PC-9 (cell line): ENCODE measurements around the gene MADD. TPM values are rescaled to one million over a fixed set of nuclear protein-coding genes. Genes with fewer than 3 reads are reported as not detected.

Source experiments
- Bru-seq: library from RNA; stranded (reverse); fragments of 400-500 nt; gene quantifications from one replicate; lab custom pipeline; 2021; lab: Mats Ljungman, UMichigan
- BruChase-seq, 2 experiments: library from RNA; stranded (reverse); fragments of 400-500 nt; gene quantifications; one replicate each; lab custom pipeline; 2021; lab: Mats Ljungman, UMichigan
- BruUV-seq: library from RNA; stranded (reverse); fragments of 400-500 nt; replicated peaks from 2 replicates; lab custom pipeline; 2021; lab: Mats Ljungman, UMichigan
- CTCF ChIA-PET: fragments of 300-600 bp; sonication (Branson Sonifier 250); formaldehyde crosslinking; loops from one replicate; lab custom pipeline; 2022; ENCODE audit warnings: antibody characterized with exemption; lab: Charles Lee
- POLR2A ChIA-PET: fragments of 300-600 bp; sonication (Branson Sonifier 250); formaldehyde crosslinking; loops from one replicate; lab custom pipeline; 2022; ENCODE audit warnings: antibody characterized with exemption; ENCODE audit not compliant: unreplicated experiment; lab: Charles Lee
- DNase-seq, 2 experiments: peaks; one replicate each; pipeline versions ENCODE4 v3.0.0 to v3.0.0-alpha.2; 2015 to 2022; ENCODE audit warnings: mixed read lengths in 1 of 2
- H2AFZ ChIP-seq: fragments of 200-600 bp; sonication (generic); 2 replicates; pipeline ENCODE4 v1.8.1; 2017; ENCODE audit warnings: antibody characterized with exemption
- H3F3A ChIP-seq: fragments of 200-600 bp; sonication (generic); 2 replicates; pipeline ENCODE4 v1.8.1; 2017; ENCODE audit warnings: antibody characterized with exemption, mild to moderate bottlenecking, low read depth; ENCODE audit not compliant: insufficient read depth
- H3K27ac ChIP-seq: fragments of 200-600 bp; sonication (generic); 2 replicates; pipeline ENCODE4 v1.6.1; 2016; ENCODE audit warnings: mixed run types
- H3K27me3 ChIP-seq: fragments of 200-600 bp; sonication (generic); 2 replicates; pipeline ENCODE4 v1.6.1; 2016; ENCODE audit warnings: low read depth, mixed run types; ENCODE audit not compliant: insufficient read depth
- H3K36me3 ChIP-seq: fragments of 200-600 bp; sonication (generic); 2 replicates; pipeline ENCODE4 v1.6.1; 2016; ENCODE audit warnings: low read depth, mixed run types
- H3K4me1 ChIP-seq: fragments of 200-600 bp; sonication (generic); replicated peaks from 2 replicates; pipeline ENCODE4 v1.6.1; 2016; ENCODE audit warnings: mixed run types; ENCODE audit not compliant: insufficient read depth
- H3K4me2 ChIP-seq: fragments of 200-600 bp; sonication (generic); 2 replicates; pipeline ENCODE4 v1.6.1; 2017; ENCODE audit warnings: mixed run types
- H3K4me3 ChIP-seq: fragments of 200-600 bp; sonication (generic); 2 replicates; pipeline ENCODE4 v1.6.1; 2016; ENCODE audit warnings: mixed run types
- H3K79me2 ChIP-seq: fragments of 200-600 bp; sonication (generic); 2 replicates; pipeline ENCODE4 v1.6.1; 2017; ENCODE audit warnings: low read depth, mixed run types
- H3K9me2 ChIP-seq: fragments of 200-600 bp; sonication (generic); 2 replicates; pipeline ENCODE4 v1.8.1; 2017; ENCODE audit warnings: mild to moderate bottlenecking; ENCODE audit not compliant: insufficient read depth
- H3K9me3 ChIP-seq: fragments of 200-600 bp; sonication (generic); 2 replicates; pipeline ENCODE4 v1.8.1; 2016; ENCODE audit warnings: low read depth; ENCODE audit not compliant: insufficient read depth
- H4K20me1 ChIP-seq: fragments of 200-600 bp; sonication (generic); 2 replicates; pipeline ENCODE4 v1.8.1; 2017; ENCODE audit not compliant: insufficient read depth
- CTCF ChIP-seq: fragments of 200-600 bp; sonication (generic); conservative IDR thresholded peaks from 2 replicates; pipeline ENCODE4 v1.6.1; 2017; ENCODE audit warnings: mixed run types, antibody characterized with exemption, mild to moderate bottlenecking, moderate library complexity
- EZH2 ChIP-seq: fragments of 200-600 bp; sonication (generic); IDR thresholded peaks from 2 replicates; pipeline ENCODE4 v1.8.0; 2017; ENCODE audit warnings: antibody characterized with exemption, low read depth
- intact Hi-C: fragments of 100-400 bp; cut with micrococcal nuclease; formaldehyde crosslinking; loops from one replicate; pipeline ENCODE4 v1.10.0; 2022; ENCODE audit not compliant: unreplicated experiment
- long read RNA-seq: library from polyadenylated mRNA; stranded (forward); transcript quantifications from one replicate; pipeline ENCODE4 v2.0.0, GENCODE V29; 2022
- total RNA-seq: library from RNA; stranded (reverse); gene quantifications from 2 replicates; pipeline ENCODE4 v1.2.3, GENCODE V29; 2021

MADD gene
- total RNA-seq (61.1 and 65.9 TPM in 2 replicates), Bru-seq, nascent RNA (percentile 85 among the genes with signal in this experiment), BruChase-seq, experiment 1, labeled RNA remaining after a 2-hour chase (percentile 83 among the genes with signal in this experiment), BruChase-seq, experiment 2, labeled RNA remaining after a 6-hour chase (percentile 83 among the genes with signal in this experiment)
- long read RNA-seq, partial matches to known transcripts: 11 of 40 reads
- long read RNA-seq, other reads (novel, unspliced or antisense): 26 of 40 reads

- peak within 1 kb of the TSS; percentile 81 for H2AFZ ChIP-seq
- no peak for TF ChIP-seq CTCF
- no peak for TF ChIP-seq EZH2
- CTCF ChIA-PET: interaction anchor here (1.6 kb wide), 1 partner anchor 11 kb away, joined by 10 read pairs; no protein-coding TSS in a partner anchor
- H3K9me3 ChIP-seq: no peaks in the 10 kb centered on the region
- H4K20me1 ChIP-seq: peaks cover 39% of the 10 kb centered on the region
- intact Hi-C loops: loop anchor here (1.0 to 5.0 kb wide), 4 partner anchors 11 to 652 kb away; partner anchors contain the start of gene DDB2
- peaks cover 39% of the 10 kb centered on the region for H3K79me2 ChIP-seq
- POLR2A ChIA-PET: interaction anchor here (1.5 kb wide), 1 partner anchor 11 kb away, joined by 14 read pairs; no protein-coding TSS in a partner anchor
- H3K4me2 ChIP-seq: peak within 1 kb of the TSS; percentile 96
- peak within 1 kb of the TSS; percentile 72 for H3K4me3 ChIP-seq
- H3K4me1 ChIP-seq: peaks cover 43% of the 10 kb centered on the region
- peak; percentile 65 to 92 for DNase-seq
- H3K36me3 ChIP-seq: 0 out of 2 replicates have a peak, but pooled peaks cover 5% of the 10 kb centered on the region
- no TSS peak for BruUV-seq
- no peaks in the 10 kb centered on the region for H3K27me3 ChIP-seq
- peaks cover 34% of the 10 kb centered on the region for H3F3A ChIP-seq
- no peaks in the 10 kb centered on the region for H3K9me2 ChIP-seq
- H3K27ac ChIP-seq: peak within 1 kb of the TSS; percentile 69
Observed at GRCh38 chr11:47269829-47270305, at the start of gene MADD. TSS of gene MADD (plus strand) at chr11:47270133.

DNA sequence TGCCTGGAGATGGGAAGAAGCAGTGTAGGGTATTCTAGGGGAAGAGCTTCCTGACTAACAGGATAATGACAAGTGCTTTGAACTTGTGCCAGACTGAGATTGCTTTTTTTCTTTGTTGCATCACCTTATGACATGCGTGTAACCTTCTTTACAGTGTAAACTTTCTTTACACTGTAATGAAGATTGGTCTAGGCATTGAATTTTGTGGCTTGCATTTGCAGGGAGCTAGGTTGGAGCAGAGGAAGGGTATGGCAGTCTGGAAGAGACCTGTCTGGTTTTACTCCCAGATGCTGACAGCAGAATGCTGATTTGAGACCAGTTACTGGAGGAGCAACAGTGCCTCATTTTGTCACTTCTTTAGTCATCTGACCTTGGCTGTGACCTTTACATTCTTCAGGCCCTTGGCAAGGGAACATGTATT is 49.5 kb upstream of the MADD start:
- no TSS peak for BruUV-seq
- 0 out of 2 replicates have a peak, but pooled peaks cover 6% of the 10 kb centered on the region for H3K79me2 ChIP-seq
- CTCF ChIA-PET: interaction anchor here (0.6 to 0.7 kb wide), 3 partner anchors 38 to 929 kb away, joined by 3 to 4 read pairs (median 4); no protein-coding TSS in a partner anchor
- no peaks in the 10 kb centered on the region for H3K27me3 ChIP-seq
- peaks cover 36% of the 10 kb centered on the region for H3F3A ChIP-seq
- POLR2A ChIA-PET: interaction anchor here (0.6 to 0.8 kb wide), 3 partner anchors 8 to 35 kb away, joined by 3 to 16 read pairs (median 3); no protein-coding TSS in a partner anchor
- intact Hi-C loops: no loop called here
- no peak for TF ChIP-seq EZH2
- no peak for TF ChIP-seq CTCF
- H4K20me1 ChIP-seq: 0 out of 2 replicates have a peak, but pooled peaks cover 4% of the 10 kb centered on the region
- H3K4me1 ChIP-seq: peaks cover 40% of the 10 kb centered on the region
- H2AFZ ChIP-seq: no peak overlapping the region
- peak in 1 of 2 experiments; percentile 48 for DNase-seq
- H3K27ac ChIP-seq: peak overlapping the region; percentile 20; the same call in 1 of the 2 replicates
- no peak overlapping the region for H3K4me3 ChIP-seq
- H3K4me2 ChIP-seq: peak overlapping the region; percentile 10
- H3K9me2 ChIP-seq: no peaks in the 10 kb centered on the region
- no peaks in the 10 kb centered on the region for H3K9me3 ChIP-seq
- peaks cover 6% of the 10 kb centered on the region; the same call in 1 of the 2 replicates for H3K36me3 ChIP-seq

DNA sequence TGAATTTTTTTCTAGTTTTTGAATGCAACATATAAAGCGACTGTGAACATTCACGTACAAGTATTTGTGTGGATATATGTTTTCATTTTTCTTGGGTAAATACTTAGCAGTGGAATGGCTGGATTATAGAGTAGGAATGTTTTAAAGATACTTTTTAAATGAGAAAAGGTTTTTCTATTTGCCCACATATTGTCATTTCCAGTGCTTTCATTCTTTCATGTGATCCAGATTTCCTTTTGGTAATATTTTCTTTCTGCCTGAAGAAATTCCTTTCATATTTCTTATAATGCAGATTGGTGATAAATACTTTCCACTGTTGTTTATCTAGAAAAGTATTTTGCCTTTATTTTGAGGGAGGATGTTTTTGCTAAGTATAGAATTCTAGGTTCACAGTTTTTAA is 47.2 kb upstream of the MADD start:
- Histone ChIP-seq H3K9me3 (no peaks in the 10 kb centered on the region), H3K79me2 (no peaks in the 10 kb centered on the region), H3K4me2 (no peak overlapping the region), H3K36me3 (peaks cover 15% of the 10 kb centered on the region; the same call in 1 of the 2 replicates), H3K4me3 (no peak overlapping the region), H3K27me3 (no peaks in the 10 kb centered on the region), H3K9me2 (no peaks in the 10 kb centered on the region), H3K4me1 (peaks cover 20% of the 10 kb centered on the region), H3K27ac (no peak overlapping the region), H4K20me1 (no peaks in the 10 kb centered on the region), H3F3A (peaks cover 25% of the 10 kb centered on the region), H2AFZ (no peak overlapping the region)
- ChIA-PET POLR2A (no interaction called here), CTCF (no interaction called here)
- DNase-seq: no peak
- intact Hi-C loops: no loop called here
- TF ChIP-seq CTCF: no peak
- no peak for TF ChIP-seq EZH2
- no TSS peak for BruUV-seq
